HepG2 (cell line): ENCODE measurements around the gene ZBTB20. TPM values are rescaled to one million over a fixed set of nuclear protein-coding genes. Genes with fewer than 3 reads are reported as not detected.

ENCODE experiments used
- ATAC-seq: fragments of 200-7000 bp; cut with Tn5 transposase; 3 replicates; pipeline ENCODE4 v1.9.1; 2020; ENCODE audit warnings: mild to moderate bottlenecking, moderate library complexity
- BruUV-seq: library from RNA; stranded (reverse); fragments of 400-500 nt; replicated peaks from 2 replicates; lab custom pipeline; 2021; lab: Mats Ljungman, UMichigan
- CTCF ChIA-PET: fragments of 300-600 bp; formaldehyde crosslinking; extraction: SDS; loops from one replicate; lab custom pipeline; 2021; ENCODE audit warnings: low total read pairs, inconsistent platforms, low intra/inter-chr PET ratio; lab: Yijun Ruan, JAX
- POLR2A ChIA-PET: fragments of 350-600 bp; sonication (Branson Sonifier 250); formaldehyde crosslinking; loops from one replicate; lab custom pipeline; 2020; ENCODE audit warnings: antibody characterized with exemption, inconsistent platforms; lab: Yijun Ruan, JAX
- DNase-seq: peaks from one replicate; pipeline ENCODE4 v3.0.0-alpha.2; 2015; ENCODE audit warnings: low spot score
- FAIRE-seq: peaks from 3 replicates; lab custom pipeline; 2011; peaks lifted over from hg19 to GRCh38; lab: Jason Lieb, UNC
- H2AFZ ChIP-seq: one replicate; pipeline ENCODE4 v1.6.1; 2011; ENCODE audit warnings: low read length, inconsistent platforms
- H3K27ac ChIP-seq: fragments of 300-600 bp; 3 replicates; pipeline ENCODE4 v1.8.0; 2011; ENCODE audit warnings: mixed run types, mild to moderate bottlenecking, mixed read lengths, low read length, inconsistent platforms; ENCODE audit not compliant: insufficient read depth; ENCODE audit errors: extremely low read length
- H3K27me3 ChIP-seq, 2 experiments: fragments of 200-600 bp in 1 of 2; 2 replicates in 1 of 2; 3 replicates in 1 of 2; pipeline versions ENCODE4 v1.6.0 to v1.8.0; 2011; ENCODE audit warnings: low read length in 2 of 2, mild to moderate bottlenecking in 2 of 2, moderate library complexity in 2 of 2, inconsistent platforms in 1 of 2; ENCODE audit not compliant: insufficient read depth in 2 of 2, control insufficient read depth in 1 of 2
- H3K36me3 ChIP-seq, 2 experiments: fragments of 200-600 bp in 1 of 2; replicated peaks in 1 of 2; 2 replicates in 1 of 2; 3 replicates in 1 of 2; pipeline versions ENCODE4 v1.5.1 to v1.8.0; 2011; ENCODE audit warnings: low read length in 2 of 2, inconsistent platforms in 1 of 2; ENCODE audit not compliant: insufficient read depth in 2 of 2, control insufficient read depth in 1 of 2
- H3K4me1 ChIP-seq: 2 replicates; pipeline ENCODE4 v1.5.1; 2012; ENCODE audit warnings: low read length, inconsistent platforms; ENCODE audit not compliant: insufficient read depth
- H3K4me2 ChIP-seq: 2 replicates; pipeline ENCODE4 v1.6.0; 2011; ENCODE audit warnings: low read depth, low read length, inconsistent platforms
- H3K4me3 ChIP-seq, 3 experiments: fragments of 200-600 bp in 1 of 3; sonication (generic), shearing (Covaris generic) in 1 of 3; replicated peaks in 1 of 3; 2 replicates each; pipeline ENCODE4 v1.5.1; 2011 to 2016; ENCODE audit warnings: low read length in 3 of 3, inconsistent platforms in 2 of 3, low read depth in 2 of 3, mild to moderate bottlenecking in 2 of 3, control low read depth in 1 of 3, mixed read lengths in 1 of 3; ENCODE audit not compliant: insufficient read depth in 1 of 3
- H3K79me2 ChIP-seq: one replicate; pipeline ENCODE4 v1.6.1; 2011; ENCODE audit warnings: low read length, inconsistent platforms; ENCODE audit not compliant: insufficient read depth
- H3K9ac ChIP-seq: 2 replicates; pipeline ENCODE4 v1.6.0; 2011; ENCODE audit warnings: mild to moderate bottlenecking, low read depth, low read length, inconsistent platforms; ENCODE audit not compliant: insufficient read depth
- H3K9me3 ChIP-seq: 2 replicates; pipeline ENCODE4 v1.5.1; 2012; ENCODE audit warnings: mild to moderate bottlenecking, low read length
- H4K20me1 ChIP-seq: 2 replicates; pipeline ENCODE4 v1.6.0; 2011; ENCODE audit warnings: inconsistent platforms, mild to moderate bottlenecking, low read length, moderate library complexity; ENCODE audit not compliant: insufficient read depth
- MTF2 ChIP-seq: sonication (generic); formaldehyde crosslinking; IDR thresholded peaks from 2 replicates; pipeline ENCODE4 v1.5.0; 2020; ENCODE audit warnings: missing genetic modification reagents, borderline replicate concordance
- PCBP2 ChIP-seq: fragments of 200-400 bp; formaldehyde crosslinking; optimal IDR thresholded peaks from 2 replicates; pipeline ENCODE3; 2018; ENCODE audit warnings: low read length, low read depth; ENCODE audit not compliant: poor library complexity, severe bottlenecking
- PRMT3 ChIP-seq: sonication (generic); formaldehyde crosslinking; IDR thresholded peaks from 2 replicates; pipeline ENCODE4 v1.8.1; 2022; ENCODE audit warnings: low read depth, mild to moderate bottlenecking, moderate library complexity, missing genetic modification reagents, borderline replicate concordance
- ZNF510 ChIP-seq: sonication (generic); formaldehyde crosslinking; IDR thresholded peaks from 2 replicates; pipeline ENCODE4 v1.4.0; 2020; ENCODE audit warnings: low read depth, mild to moderate bottlenecking, missing genetic modification reagents
- ZNF678 ChIP-seq: sonication (generic); formaldehyde crosslinking; IDR thresholded peaks from 2 replicates; pipeline ENCODE4 v1.4.0; 2020; ENCODE audit warnings: mild to moderate bottlenecking, missing genetic modification reagents
- ZNF776 ChIP-seq: sonication (generic); formaldehyde crosslinking; IDR thresholded peaks from 2 replicates; pipeline ENCODE4 v1.4.0; 2020; ENCODE audit warnings: mild to moderate bottlenecking, missing genetic modification reagents
- ZNF816 ChIP-seq: sonication (generic); formaldehyde crosslinking; IDR thresholded peaks from 2 replicates; pipeline ENCODE4 v1.8.0; 2022; ENCODE audit warnings: missing genetic modification reagents, mild to moderate bottlenecking, borderline replicate concordance
- WGBS: methylation state at CpG from one replicate; pipeline ENCODE4 v1.1.6; 2017; ENCODE audit warnings: low lambda C conversion rate; 5-methylcytosine and 5-hydroxymethylcytosine counted together
- in situ Hi-C: cut with HindIII; loops from 2 replicates; pipeline ENCODE4 v1.10.0; 2017; ENCODE audit warnings: low pct_unique_long_range_greater_than_20kb; ENCODE audit not compliant: extremely low pct_ligation_motif_present
- intact Hi-C: fragments of 100-400 bp; cut with micrococcal nuclease; formaldehyde crosslinking; loops from one replicate; pipeline ENCODE4 v1.10.0; 2022; ENCODE audit not compliant: unreplicated experiment
- polyA plus RNA-seq, 8 experiments: library from polyadenylated mRNA; depleted of rRNA in 3 of 8; stranded (reverse) in 7 of 8; unstranded in 1 of 8; fragments of >200 nt; fragmentation: Illumina TruSeq in 4 of 8; extraction: Trizol in 4 of 8; gene quantifications; 2 replicates each; pipeline versions ENCODE4 v1.2.1 to v1.2.3, GENCODE V29; 2011 to 2016; ENCODE audit warnings: low read depth in 4 of 8, missing spikeins in 1 of 8, mixed read lengths in 1 of 8; ENCODE audit not compliant: insufficient read depth in 1 of 8
- total RNA-seq, 5 experiments: library from RNA; depleted of rRNA; stranded (reverse); fragments of >200 nt; fragmentation: Illumina TruSeq; extraction: Trizol; gene quantifications; 2 replicates each; pipeline ENCODE4 v1.2.3, GENCODE V29; 2016; ENCODE audit warnings: low read depth in 1 of 5
- TF ChIP-seq, protein P1 (sequence below): sonication (generic); formaldehyde crosslinking; IDR thresholded peaks from 2 replicates; pipeline ENCODE4 v1.4.0; 2020; ENCODE audit warnings: missing genetic modification reagents
- TF ChIP-seq, protein P2 (sequence below): sonication (generic); formaldehyde crosslinking; conservative IDR thresholded peaks from 2 replicates; pipeline ENCODE4 v1.4.0; 2020; ENCODE audit warnings: mild to moderate bottlenecking, missing genetic modification reagents, moderate library complexity
- TF ChIP-seq, protein P3 (sequence below): sonication (generic); formaldehyde crosslinking; IDR thresholded peaks from 2 replicates; pipeline ENCODE4 v1.4.0; 2020; ENCODE audit warnings: missing genetic modification reagents

Gene ZBTB20
- total and polyA plus RNA-seq, 2 of the 13 experiments (the other 11 are each of a cell fraction or from before 2014, with no cell fraction given): 1.9 to 8.8 TPM

DNA sequence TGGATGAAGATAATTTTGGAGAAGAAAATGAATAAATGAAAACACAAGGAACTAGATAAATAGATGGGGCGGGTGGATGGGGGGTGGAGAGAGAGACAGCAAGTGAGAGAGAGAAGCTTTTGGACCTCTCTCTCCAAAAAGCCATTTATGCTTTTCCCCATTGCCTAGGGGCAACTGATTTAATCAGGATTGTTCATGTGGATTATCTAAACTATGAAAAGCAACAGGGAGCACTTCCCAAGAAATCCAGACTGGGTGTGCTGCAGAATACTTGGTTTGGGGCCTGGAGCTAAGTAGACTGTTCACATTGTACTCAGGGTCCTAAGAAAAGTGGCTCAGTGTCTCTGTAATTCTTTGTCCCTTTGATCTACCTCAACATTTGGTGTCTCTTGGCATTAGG, 486.3 kb downstream of the ZBTB20 start:
- H3K79me2 ChIP-seq: no peaks in the 10 kb centered on the region

DNA sequence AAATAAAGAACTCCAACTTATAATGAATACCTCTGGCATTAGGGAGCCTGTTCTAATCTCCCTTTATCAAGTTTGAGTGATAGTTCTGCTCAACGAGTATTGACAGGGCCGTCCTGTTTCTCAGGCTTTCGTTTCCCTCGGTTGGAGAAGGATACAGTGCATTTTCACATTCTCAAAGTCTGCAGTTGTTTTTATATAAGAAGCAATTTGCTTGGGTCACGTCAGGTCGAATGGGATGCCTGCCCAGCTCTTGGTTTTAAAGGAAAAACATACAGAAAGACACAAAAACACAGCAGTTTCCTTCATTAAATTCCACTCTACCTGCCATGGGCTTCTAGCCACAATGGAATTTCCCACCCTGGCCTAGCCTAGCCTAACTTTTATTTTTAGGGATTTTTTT, 487.0 kb downstream of the ZBTB20 start:
- no peak overlapping the region for H3K9ac ChIP-seq
- H3K4me2 ChIP-seq: no peak overlapping the region
- POLR2A ChIA-PET: no interaction called here
- no peaks in the 10 kb centered on the region for H3K79me2 ChIP-seq
- 87% methylated on average over 6 of the region's 6 CpGs for WGBS
- H3K4me1 ChIP-seq: peaks cover 14% of the 10 kb centered on the region
- ATAC-seq (no peak), FAIRE-seq (no peak), DNase-seq (no peak)
- no peak overlapping the region for H2AFZ ChIP-seq
- no peak overlapping the region for H3K27ac ChIP-seq
- no peaks in the 10 kb centered on the region for H4K20me1 ChIP-seq
- in situ Hi-C loops: no loop called here
- H3K36me3 ChIP-seq: no peaks in the 10 kb centered on the region
- no TSS peak for BruUV-seq
- intact Hi-C loops: no loop called here
- no peaks in the 10 kb centered on the region for H3K9me3 ChIP-seq
- TF ChIP-seq PRMT3 (CRISPR knock-in tag): no peak
- TF ChIP-seq MTF2 (CRISPR knock-in tag): no peak
- TF ChIP-seq, protein P1, sequence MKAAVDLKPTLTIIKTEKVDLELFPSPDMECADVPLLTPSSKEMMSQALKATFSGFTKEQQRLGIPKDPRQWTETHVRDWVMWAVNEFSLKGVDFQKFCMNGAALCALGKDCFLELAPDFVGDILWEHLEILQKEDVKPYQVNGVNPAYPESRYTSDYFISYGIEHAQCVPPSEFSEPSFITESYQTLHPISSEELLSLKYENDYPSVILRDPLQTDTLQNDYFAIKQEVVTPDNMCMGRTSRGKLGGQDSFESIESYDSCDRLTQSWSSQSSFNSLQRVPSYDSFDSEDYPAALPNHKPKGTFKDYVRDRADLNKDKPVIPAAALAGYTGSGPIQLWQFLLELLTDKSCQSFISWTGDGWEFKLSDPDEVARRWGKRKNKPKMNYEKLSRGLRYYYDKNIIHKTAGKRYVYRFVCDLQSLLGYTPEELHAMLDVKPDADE (CRISPR knock-in tag): no peak
- TF ChIP-seq, protein P2, sequence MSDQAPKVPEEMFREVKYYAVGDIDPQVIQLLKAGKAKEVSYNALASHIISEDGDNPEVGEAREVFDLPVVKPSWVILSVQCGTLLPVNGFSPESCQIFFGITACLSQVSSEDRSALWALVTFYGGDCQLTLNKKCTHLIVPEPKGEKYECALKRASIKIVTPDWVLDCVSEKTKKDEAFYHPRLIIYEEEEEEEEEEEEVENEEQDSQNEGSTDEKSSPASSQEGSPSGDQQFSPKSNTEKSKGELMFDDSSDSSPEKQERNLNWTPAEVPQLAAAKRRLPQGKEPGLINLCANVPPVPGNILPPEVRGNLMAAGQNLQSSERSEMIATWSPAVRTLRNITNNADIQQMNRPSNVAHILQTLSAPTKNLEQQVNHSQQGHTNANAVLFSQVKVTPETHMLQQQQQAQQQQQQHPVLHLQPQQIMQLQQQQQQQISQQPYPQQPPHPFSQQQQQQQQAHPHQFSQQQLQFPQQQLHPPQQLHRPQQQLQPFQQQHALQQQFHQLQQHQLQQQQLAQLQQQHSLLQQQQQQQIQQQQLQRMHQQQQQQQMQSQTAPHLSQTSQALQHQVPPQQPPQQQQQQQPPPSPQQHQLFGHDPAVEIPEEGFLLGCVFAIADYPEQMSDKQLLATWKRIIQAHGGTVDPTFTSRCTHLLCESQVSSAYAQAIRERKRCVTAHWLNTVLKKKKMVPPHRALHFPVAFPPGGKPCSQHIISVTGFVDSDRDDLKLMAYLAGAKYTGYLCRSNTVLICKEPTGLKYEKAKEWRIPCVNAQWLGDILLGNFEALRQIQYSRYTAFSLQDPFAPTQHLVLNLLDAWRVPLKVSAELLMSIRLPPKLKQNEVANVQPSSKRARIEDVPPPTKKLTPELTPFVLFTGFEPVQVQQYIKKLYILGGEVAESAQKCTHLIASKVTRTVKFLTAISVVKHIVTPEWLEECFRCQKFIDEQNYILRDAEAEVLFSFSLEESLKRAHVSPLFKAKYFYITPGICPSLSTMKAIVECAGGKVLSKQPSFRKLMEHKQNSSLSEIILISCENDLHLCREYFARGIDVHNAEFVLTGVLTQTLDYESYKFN (CRISPR knock-in tag): no peak
- no peak for TF ChIP-seq ZNF776 (CRISPR knock-in tag)
- no peak for TF ChIP-seq ZNF510 (CRISPR knock-in tag)
- TF ChIP-seq, protein P3, sequence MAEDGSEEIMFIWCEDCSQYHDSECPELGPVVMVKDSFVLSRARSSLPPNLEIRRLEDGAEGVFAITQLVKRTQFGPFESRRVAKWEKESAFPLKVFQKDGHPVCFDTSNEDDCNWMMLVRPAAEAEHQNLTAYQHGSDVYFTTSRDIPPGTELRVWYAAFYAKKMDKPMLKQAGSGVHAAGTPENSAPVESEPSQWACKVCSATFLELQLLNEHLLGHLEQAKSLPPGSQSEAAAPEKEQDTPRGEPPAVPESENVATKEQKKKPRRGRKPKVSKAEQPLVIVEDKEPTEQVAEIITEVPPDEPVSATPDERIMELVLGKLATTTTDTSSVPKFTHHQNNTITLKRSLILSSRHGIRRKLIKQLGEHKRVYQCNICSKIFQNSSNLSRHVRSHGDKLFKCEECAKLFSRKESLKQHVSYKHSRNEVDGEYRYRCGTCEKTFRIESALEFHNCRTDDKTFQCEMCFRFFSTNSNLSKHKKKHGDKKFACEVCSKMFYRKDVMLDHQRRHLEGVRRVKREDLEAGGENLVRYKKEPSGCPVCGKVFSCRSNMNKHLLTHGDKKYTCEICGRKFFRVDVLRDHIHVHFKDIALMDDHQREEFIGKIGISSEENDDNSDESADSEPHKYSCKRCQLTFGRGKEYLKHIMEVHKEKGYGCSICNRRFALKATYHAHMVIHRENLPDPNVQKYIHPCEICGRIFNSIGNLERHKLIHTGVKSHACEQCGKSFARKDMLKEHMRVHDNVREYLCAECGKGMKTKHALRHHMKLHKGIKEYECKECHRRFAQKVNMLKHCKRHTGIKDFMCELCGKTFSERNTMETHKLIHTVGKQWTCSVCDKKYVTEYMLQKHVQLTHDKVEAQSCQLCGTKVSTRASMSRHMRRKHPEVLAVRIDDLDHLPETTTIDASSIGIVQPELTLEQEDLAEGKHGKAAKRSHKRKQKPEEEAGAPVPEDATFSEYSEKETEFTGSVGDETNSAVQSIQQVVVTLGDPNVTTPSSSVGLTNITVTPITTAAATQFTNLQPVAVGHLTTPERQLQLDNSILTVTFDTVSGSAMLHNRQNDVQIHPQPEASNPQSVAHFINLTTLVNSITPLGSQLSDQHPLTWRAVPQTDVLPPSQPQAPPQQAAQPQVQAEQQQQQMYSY (CRISPR knock-in tag): no peak
- TF ChIP-seq ZNF816 (CRISPR knock-in tag): no peak
- no peak for TF ChIP-seq ZNF678 (CRISPR knock-in tag)
- CTCF ChIA-PET: no interaction called here
- H3K4me3 ChIP-seq: no peak overlapping the region
- no peaks in the 10 kb centered on the region for H3K27me3 ChIP-seq

More for the DNA sequence above, 486.3 kb downstream of the ZBTB20 start:
- WGBS: 98% methylated on average over 1 of the region's 1 CpG
- CTCF ChIA-PET: no interaction called here
- intact Hi-C loops: no loop called here
- H3K4me2 ChIP-seq: no peak overlapping the region
- no peak for ATAC-seq
- H3K4me3 ChIP-seq: no peak overlapping the region
- no peak for FAIRE-seq
- H3K27ac ChIP-seq: no peak overlapping the region
- H2AFZ ChIP-seq: no peak overlapping the region
- no peak for TF ChIP-seq PCBP2
- no peaks in the 10 kb centered on the region for H3K27me3 ChIP-seq
- peaks cover 14% of the 10 kb centered on the region for H3K4me1 ChIP-seq
- H3K9ac ChIP-seq: no peak overlapping the region
- BruUV-seq: no TSS peak
- POLR2A ChIA-PET: no interaction called here
- DNase-seq: no peak
- H3K36me3 ChIP-seq: no peaks in the 10 kb centered on the region
- no peaks in the 10 kb centered on the region for H4K20me1 ChIP-seq
- in situ Hi-C loops: no loop called here
- no peaks in the 10 kb centered on the region for H3K9me3 ChIP-seq
